Osteoblast (primary cell): Measurements from ENCODE around the gene HOXA2. TPM values are rescaled to one million over a fixed set of nuclear protein-coding genes. Genes with fewer than 3 reads are reported as not detected.
A peak's percentile ranks its signal among the peaks of the same experiment; 100 is the strongest.

Experiments used
- DNase-seq: peaks from one replicate; pipeline ENCODE4 v3.0.0; 2011; ENCODE audit warnings: low spot score, mixed read lengths; ENCODE audit not compliant: insufficient read length; ENCODE audit errors: missing footprints
- H2AFZ ChIP-seq: 2 replicates; pipeline ENCODE4 v1.6.0; 2011; ENCODE audit warnings: mild to moderate bottlenecking, low read length
- H3K27ac ChIP-seq: 2 replicates; pipeline ENCODE4 v1.5.1; 2011; ENCODE audit warnings: mild to moderate bottlenecking, low read depth, low read length, moderate library complexity
- H3K27me3 ChIP-seq: 2 replicates; pipeline ENCODE4 v1.6.0; 2012; ENCODE audit warnings: mild to moderate bottlenecking, control low read depth, inconsistent platforms, low read length, moderate library complexity; ENCODE audit not compliant: insufficient read depth
- H3K36me3 ChIP-seq: 2 replicates; pipeline ENCODE4 v1.5.1; 2011; ENCODE audit warnings: mild to moderate bottlenecking, low read length, control low read depth, moderate library complexity; ENCODE audit not compliant: insufficient read depth
- H3K4me1 ChIP-seq: 2 replicates; pipeline ENCODE4 v1.5.1; 2011; ENCODE audit warnings: mild to moderate bottlenecking, low read length, control low read depth, moderate library complexity; ENCODE audit not compliant: insufficient read depth
- H3K4me2 ChIP-seq: 2 replicates; pipeline ENCODE4 v1.6.0; 2011; ENCODE audit warnings: mild to moderate bottlenecking, low read length; ENCODE audit not compliant: insufficient read depth
- H3K4me3 ChIP-seq: fragments of 200-600 bp; sonication (generic); 3 replicates; pipeline ENCODE4 v1.5.1; 2012; ENCODE audit warnings: mild to moderate bottlenecking, low read length, inconsistent platforms; ENCODE audit not compliant: insufficient read depth
- H3K79me2 ChIP-seq: 2 replicates; pipeline ENCODE4 v1.6.0; 2012; ENCODE audit warnings: mild to moderate bottlenecking, low read length, control low read depth, inconsistent platforms; ENCODE audit not compliant: insufficient read depth
- H3K9me3 ChIP-seq: 2 replicates; pipeline ENCODE4 v1.5.1; 2011; ENCODE audit warnings: low read depth, low read length, control low read depth
- H4K20me1 ChIP-seq: 2 replicates; pipeline ENCODE4 v1.6.0; 2012; ENCODE audit warnings: mild to moderate bottlenecking, low read length, control low read depth; ENCODE audit not compliant: insufficient read depth
- total RNA-seq: library from RNA; depleted of rRNA; stranded (reverse); fragments of >200 nt; gene quantifications from 2 replicates; pipeline ENCODE4 v1.2.3, GENCODE V29; 2012
- TF ChIP-seq, protein P1 (sequence below): IDR thresholded peaks from 2 replicates; pipeline ENCODE4 v1.5.1; 2011; ENCODE audit warnings: mild to moderate bottlenecking, low read depth, low read length, moderate library complexity; ENCODE audit errors: extremely low read depth

The HOXA2 gene
- total RNA-seq, 1 donor, result 0.36 TPM

DNA sequence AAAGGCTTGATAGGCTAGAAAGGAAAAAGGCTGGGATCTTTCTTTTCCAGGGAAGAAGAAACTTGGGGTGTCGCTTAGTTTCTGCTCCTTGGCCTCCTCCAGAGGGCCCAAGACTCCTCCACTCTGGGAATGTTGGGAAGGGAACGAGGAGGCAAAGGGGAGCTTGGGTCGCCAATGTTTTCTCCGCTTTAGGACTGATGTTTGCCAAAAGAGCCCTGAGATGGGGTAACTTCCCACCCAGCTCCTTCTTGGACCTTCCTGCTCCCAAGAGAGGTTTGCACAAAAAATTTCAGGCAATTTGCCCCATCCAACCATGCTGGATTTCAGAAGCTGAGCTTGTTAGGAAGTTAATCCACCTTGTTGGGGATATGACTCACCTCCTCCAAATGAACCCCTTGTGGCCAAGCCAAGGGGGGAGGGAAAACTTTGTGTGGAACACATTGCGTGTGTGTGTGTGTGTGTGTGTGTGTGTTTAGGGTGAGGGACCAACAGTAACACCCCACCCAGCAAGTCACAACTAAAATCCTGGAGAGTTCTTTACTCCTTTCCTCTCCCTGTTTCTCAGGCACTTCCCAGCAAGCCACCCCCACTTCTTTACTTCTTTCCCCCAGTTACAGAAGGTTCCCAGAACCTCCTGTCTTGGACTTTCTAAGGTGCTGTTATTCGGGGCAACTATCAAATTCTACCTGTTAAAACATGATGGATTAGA lies 8.7 kb upstream of the HOXA2 start:
- peak; percentile 97 for DNase-seq
- peak overlapping the region; percentile 60 for H3K4me3 ChIP-seq
- peaks cover 2% of the 10 kb centered on the region for H3K36me3 ChIP-seq
- no peaks in the 10 kb centered on the region for H3K9me3 ChIP-seq
- H3K4me2 ChIP-seq, result peak overlapping the region; percentile 89
- H3K79me2 ChIP-seq, result peaks cover 24% of the 10 kb centered on the region
- peak overlapping the region; percentile 97 for H3K27ac ChIP-seq
- TF ChIP-seq, protein P1, sequence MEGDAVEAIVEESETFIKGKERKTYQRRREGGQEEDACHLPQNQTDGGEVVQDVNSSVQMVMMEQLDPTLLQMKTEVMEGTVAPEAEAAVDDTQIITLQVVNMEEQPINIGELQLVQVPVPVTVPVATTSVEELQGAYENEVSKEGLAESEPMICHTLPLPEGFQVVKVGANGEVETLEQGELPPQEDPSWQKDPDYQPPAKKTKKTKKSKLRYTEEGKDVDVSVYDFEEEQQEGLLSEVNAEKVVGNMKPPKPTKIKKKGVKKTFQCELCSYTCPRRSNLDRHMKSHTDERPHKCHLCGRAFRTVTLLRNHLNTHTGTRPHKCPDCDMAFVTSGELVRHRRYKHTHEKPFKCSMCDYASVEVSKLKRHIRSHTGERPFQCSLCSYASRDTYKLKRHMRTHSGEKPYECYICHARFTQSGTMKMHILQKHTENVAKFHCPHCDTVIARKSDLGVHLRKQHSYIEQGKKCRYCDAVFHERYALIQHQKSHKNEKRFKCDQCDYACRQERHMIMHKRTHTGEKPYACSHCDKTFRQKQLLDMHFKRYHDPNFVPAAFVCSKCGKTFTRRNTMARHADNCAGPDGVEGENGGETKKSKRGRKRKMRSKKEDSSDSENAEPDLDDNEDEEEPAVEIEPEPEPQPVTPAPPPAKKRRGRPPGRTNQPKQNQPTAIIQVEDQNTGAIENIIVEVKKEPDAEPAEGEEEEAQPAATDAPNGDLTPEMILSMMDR, result no peak
- H2AFZ ChIP-seq, result peak overlapping the region; percentile 70
- H3K4me1 ChIP-seq, result peaks cover 49% of the 10 kb centered on the region
- H4K20me1 ChIP-seq, result peaks cover 9% of the 10 kb centered on the region
- no peaks in the 10 kb centered on the region for H3K27me3 ChIP-seq

DNA sequence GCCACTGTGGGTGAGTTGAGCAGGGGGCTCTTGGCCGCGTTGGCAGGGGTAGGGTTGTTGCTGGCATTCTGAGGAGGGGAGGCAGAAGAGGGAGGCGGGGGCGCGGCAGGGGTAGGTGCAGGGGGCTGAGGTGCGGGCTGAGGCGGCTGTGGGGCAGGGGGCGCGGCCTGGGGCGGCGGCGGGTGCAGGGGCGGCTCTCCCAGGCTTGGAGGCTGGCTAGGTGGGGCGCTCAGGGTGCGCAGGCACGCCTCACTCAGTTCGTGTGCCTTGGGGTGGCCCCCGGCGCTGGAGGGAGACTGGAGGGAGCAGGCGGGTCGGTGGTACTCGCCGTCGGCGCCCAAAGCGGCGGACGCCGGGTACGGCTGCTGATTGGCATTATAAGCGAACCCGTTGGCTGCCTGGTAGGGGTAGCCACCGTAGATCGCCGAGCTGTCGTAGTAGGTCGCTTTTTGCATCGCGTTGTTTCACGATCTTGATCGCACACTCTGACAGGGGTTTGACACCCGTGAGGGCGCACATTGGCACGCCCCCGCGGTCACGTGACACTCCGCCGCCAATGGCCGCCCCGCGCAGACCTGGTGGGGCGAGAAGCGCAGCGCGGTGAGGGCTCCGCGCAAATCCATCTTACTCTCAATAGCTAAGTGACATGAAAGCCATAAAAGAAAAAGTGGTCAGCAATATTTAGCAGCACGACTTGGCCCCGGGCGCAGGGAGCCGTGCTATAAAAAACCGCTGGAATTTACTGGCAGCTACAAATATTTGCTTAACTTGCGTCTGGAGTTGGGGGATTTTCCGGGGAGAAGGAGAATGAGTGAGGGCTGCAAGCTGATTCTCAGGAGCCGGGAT lies 7.9 kb upstream of the HOXA2 start:
- Histone ChIP-seq H3K36me3 (no peaks in the 10 kb centered on the region), H3K9me3 (no peaks in the 10 kb centered on the region), H3K79me2 (peaks cover 19% of the 10 kb centered on the region), H3K4me2 (peak overlapping the region; percentile 89), H3K27me3 (no peaks in the 10 kb centered on the region), H4K20me1 (peaks cover 9% of the 10 kb centered on the region), H3K4me1 (peaks cover 45% of the 10 kb centered on the region), H3K4me3 (peak overlapping the region; percentile 60), H3K27ac (peak overlapping the region; percentile 97), H2AFZ (peak overlapping the region; percentile 70)
- peak; percentile 97 for DNase-seq
- TF ChIP-seq, protein P1, result no peak

DNA sequence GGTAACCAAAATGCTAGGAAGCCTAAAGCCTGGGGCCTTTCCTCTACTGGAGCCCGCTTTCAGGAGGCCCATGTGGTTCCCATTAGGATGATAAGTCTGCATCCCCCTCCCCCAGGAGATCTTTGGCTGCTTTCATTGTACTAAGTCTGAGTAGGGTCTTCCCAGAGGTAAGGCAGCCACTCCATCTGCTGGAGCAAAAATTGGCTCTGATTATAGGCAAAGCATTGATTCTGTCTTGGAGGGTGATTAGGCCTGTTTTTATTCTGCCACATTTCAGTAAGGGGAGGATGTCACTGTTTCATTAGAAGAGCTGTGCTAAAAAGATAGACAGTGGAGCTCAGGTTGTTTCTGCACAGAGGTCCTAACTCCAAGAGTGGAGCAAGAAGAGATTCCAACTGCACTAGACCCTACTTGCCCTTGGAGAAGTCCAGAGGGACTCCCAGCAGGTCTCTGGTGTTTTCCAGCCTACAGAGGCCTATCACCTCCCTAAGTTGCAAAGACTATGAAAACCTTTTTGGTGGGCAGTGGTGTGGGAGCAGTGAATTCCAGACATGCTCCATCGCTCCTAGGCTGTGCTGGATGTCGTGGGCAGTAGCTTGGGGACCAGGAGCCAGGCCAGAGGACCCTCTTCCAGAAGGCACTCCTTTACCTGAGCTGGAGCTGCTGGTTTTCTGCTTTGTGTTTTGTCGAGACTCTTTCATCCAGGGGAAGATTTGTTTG lies 7.1 kb upstream of the HOXA2 start:
- TF ChIP-seq, protein P1, result no peak
- Histone ChIP-seq H3K4me1 (peaks cover 46% of the 10 kb centered on the region), H3K27ac (no peak overlapping the region), H4K20me1 (peaks cover 5% of the 10 kb centered on the region), H2AFZ (no peak overlapping the region), H3K79me2 (peaks cover 18% of the 10 kb centered on the region), H3K4me3 (no peak overlapping the region), H3K36me3 (no peaks in the 10 kb centered on the region), H3K27me3 (no peaks in the 10 kb centered on the region), H3K9me3 (no peaks in the 10 kb centered on the region), H3K4me2 (no peak overlapping the region)
- peak; percentile 79 for DNase-seq
